ENCODE measurements around the gene DNAJC5.

DNA sequence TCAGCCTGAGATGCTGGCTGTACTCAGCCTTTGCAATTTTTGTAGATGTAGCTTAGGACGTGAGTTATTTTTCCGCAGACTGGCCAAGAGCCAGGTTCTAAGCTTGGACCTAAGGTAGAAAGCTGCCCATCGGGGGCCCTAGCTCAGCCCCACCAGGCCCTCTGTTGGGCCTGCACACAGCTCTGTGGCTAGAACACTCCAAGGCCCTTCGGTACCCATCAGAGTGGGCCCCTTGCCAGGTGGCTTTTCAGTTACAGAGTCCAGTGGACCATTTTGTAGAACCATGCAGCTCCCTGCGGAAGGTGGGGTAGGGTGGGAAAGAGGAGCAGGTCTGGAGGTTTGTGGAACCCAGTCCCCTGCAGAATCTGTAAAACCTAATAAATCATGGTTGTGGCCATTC, 38.7 kb downstream of the DNAJC5 start:
- TF ChIP-seq, protein P1, sequence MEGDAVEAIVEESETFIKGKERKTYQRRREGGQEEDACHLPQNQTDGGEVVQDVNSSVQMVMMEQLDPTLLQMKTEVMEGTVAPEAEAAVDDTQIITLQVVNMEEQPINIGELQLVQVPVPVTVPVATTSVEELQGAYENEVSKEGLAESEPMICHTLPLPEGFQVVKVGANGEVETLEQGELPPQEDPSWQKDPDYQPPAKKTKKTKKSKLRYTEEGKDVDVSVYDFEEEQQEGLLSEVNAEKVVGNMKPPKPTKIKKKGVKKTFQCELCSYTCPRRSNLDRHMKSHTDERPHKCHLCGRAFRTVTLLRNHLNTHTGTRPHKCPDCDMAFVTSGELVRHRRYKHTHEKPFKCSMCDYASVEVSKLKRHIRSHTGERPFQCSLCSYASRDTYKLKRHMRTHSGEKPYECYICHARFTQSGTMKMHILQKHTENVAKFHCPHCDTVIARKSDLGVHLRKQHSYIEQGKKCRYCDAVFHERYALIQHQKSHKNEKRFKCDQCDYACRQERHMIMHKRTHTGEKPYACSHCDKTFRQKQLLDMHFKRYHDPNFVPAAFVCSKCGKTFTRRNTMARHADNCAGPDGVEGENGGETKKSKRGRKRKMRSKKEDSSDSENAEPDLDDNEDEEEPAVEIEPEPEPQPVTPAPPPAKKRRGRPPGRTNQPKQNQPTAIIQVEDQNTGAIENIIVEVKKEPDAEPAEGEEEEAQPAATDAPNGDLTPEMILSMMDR (IDR thresholded peaks at IDR 0.05), result no peak
- no peak for TF ChIP-seq POLR2A (IDR thresholded peaks at IDR 0.05)
